Activated T-helper 1 cell treated with Interleukin-2 at 50 U/mL for 16 hours (primary cell): ENCODE measurements around the gene ZNF117.
"Not testable (repeated sequence)": the region's sequence is repeated elsewhere in the genome, so short reads cannot be mapped to it uniquely, and the experiment has no call there.

Experiments used
- DNase-seq: peaks from one replicate; pipeline ENCODE4 v3.0.0-alpha.2; 2020; ENCODE audit warnings: low read depth

The ZNF117 gene

DNA sequence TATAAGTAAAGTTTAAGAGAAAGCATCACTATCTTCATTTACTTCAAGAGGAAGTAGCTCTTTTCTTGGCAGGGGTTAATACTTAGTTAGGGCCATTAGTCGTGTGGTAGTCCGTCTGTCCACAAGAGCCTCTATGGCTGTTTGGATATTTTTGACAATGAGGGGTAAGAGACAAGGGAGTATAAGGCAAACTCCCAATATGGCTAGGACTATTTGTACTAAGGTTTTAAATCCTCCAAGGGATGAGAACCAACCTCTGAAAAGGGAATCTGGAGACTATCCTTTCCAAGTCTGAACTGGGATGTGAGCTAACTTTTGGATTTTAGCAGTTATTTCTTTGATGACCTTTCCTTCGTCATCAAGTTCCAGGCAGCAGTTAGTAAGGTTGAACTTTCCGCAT lies at the start of gene ZNF117:
Gene ZNF117 (minus strand): TSS at position 101 of the 400 bp plus-strand sequence.
- no peak for DNase-seq

- not testable (repeated sequence) for DNase-seq
These were observed 47.9 kb upstream of the ZNF117 start for GRCh38 chr7:65038767-65039166.

DNA sequence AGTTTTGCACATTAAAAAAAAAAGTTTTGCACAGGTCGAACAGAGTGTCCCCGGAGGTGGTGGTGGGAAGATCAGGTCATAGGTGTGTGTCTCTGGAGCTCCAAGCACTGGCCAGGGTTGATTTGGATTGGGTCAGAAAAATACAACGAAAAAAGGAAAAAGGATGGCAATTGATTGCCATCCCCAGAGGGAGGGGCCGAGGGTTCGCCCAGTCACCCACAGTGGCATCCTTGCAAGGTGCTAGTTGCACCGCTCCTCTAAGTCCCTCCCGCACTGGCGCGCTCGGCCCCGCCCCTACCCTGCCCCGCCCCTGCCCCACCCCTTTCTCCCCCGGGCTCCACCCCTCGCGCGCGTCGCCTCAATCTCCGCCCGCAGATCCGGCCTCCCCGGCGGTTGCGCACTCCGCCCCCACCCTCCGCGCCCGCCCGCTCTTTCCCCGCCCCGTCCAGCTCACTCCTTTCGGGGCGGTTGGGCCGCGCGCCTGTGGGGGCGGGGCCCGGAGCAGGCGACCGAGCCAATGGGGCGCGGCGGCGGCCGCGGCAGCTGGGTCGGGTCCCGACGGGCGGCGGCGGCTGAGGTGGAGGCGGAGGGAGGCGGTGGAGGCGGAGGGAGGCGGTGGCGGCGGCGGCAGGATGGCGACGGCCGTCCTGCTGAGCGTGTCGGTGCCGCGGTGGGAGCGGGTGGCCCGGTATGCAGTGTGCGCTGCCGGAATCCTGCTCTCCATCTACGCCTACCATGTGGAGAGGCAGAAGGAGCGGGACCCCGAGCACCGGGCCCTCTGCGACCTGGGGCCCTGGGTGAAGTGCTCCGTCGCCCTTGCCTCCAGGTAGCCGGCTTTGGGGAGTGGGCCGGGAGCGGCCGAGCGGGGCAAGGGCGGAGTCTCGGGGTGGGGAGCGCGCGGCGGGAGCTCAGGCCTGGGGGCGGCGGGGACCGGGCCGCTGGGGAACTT lies 47.2 kb upstream of the ZNF117 start:
- peak; percentile 95 for DNase-seq

DNA sequence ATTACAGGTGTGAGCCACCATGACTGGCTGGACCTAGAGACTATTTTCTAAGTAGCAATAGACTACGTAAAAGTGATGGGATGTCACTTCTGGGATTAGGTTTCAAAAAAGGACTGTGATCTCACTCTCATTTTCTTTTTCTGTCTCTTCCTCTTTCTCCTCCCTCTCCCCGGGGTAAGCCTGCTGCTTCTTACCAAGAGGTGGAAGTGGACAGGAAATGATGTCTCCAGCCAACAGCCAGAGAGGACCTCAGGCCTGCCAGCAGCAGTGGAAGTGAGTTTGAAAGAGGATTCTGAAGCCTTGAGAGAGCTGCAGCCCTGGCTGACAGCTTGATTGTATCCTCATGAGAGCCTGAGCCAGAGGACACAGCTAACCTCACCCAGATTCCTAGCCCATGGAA lies 45.7 kb upstream of the ZNF117 start:
- DNase-seq = not testable (repeated sequence)

DNA sequence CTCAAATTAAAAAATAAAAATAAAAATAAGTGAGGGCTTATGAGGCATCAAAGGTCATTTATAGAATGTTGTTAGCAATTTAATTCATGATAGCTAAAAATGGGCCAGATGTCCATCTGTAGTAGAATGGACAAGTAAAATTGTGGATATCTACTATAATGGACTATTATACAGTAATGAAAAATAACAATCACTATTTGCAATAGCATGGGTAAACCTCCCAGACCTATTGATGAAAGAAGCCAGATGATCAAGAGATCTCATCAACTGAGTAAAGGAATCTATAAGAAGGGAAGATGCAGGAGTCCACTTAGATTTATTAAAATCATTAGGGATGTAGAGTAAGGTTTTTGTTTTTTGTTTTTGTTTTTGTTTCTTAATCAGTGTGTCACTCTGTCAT lies 44.6 kb upstream of the ZNF117 start:
- not testable (repeated sequence) for DNase-seq

- not testable (repeated sequence) for DNase-seq
These were observed 43.4 kb upstream of the ZNF117 start for GRCh38 chr7:65034120-65034782.

DNA sequence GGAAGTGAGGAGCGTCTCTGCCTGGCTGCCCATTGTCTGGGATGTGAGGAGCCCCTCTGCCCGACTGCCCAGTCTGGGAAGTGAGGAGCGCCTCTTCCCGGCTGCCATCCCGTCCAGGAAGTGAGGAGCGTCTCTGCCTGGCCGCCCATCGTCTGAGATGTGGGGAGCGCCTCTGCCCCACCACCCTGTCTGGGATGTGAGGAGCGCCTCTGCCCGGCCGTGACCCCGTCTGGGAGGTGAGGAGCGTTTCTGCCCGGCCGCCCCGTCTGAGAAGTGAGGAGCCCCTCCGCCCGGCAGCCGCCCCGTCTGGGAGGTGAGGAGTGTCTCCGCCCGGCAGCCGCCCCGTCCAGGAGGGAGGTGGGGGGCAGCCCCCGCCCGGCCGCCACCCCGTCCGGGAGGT lies 42.6 kb upstream of the ZNF117 start:
- not testable (repeated sequence) for DNase-seq

GRCh38 chr7:65025023-65025422 lies 34.2 kb upstream of the ZNF117 start:
- not testable (repeated sequence) for DNase-seq

DNA sequence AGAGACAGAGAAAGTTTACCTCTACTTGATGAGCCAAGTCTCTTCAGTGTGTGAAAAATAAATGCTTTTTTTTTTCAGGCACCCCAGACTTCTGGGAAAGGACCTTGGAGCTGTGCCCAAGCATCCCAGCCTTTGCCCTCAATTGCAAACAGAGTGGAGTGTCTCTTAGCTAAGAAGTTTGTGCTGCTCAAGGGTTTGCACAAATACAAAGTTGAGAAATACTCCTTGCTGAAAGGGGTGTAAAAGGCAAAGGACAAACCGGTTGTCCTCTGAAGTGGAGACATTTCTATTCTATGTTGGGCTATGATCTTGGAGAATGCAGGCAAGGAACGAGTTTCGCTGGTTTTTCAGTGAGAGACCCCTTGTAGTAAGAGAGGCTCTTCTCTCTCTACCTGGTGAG lies 30.1 kb upstream of the ZNF117 start:
- not testable (repeated sequence) for DNase-seq

DNA sequence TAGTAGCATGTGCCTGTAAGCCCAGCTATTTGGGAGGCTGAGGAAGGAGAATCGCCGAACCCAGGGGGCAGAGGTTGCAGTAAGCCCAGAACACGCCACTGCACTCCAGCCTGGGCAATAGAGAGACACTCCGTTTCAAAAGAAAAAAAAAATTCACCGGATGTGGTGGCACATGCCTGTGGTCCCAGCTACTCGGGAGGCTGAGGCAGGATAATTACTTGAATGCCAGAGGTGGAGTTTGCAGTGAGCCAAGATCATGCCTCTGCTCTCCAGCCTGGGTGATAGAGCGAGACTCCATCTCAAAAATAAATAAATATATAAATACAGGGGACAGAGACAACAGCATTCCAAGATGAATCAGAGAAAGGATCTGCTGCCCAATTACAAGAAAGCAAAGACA lies 19.0 kb upstream of the ZNF117 start:
- not testable (repeated sequence) for DNase-seq

DNA sequence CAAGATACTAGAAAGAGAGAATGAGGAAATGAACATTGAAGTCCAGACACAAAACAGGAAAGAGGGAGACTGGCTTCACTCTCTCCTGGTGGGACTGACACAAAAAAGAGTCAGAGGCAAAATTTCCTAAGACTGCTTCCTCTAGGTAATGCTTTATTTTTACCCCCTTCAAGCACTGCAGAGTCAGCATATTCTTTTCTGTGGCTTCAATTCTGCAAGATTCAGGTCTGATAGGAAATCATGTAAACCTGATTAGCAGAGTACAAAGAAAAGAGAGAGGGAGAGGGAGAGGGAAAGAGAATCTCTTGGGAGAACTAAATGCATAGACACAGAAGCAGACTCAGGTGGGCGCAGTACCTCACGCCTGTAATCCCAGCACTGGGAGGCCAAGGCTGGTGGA lies 18.6 kb upstream of the ZNF117 start:
- DNase-seq = not testable (repeated sequence)

DNA sequence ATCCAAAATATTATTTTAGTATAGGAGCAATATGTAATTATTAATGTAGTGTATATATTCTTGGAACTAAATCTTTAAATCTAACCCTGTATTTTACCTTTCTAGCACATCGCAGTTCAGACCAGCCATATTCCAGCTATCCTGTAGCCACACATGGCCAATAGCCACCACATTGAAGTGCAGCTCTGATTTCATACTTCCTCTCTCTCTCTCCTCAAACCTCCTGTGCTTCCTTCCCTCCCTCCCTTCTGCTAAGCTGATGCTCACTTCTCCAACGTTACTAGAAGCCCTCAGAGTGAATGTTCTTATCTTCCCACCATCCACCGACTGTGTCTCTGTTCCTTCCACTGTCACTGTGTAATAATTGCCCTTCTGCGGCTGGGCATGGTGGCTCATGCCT lies 16.2 kb upstream of the ZNF117 start:
- not testable (repeated sequence) for DNase-seq

DNA sequence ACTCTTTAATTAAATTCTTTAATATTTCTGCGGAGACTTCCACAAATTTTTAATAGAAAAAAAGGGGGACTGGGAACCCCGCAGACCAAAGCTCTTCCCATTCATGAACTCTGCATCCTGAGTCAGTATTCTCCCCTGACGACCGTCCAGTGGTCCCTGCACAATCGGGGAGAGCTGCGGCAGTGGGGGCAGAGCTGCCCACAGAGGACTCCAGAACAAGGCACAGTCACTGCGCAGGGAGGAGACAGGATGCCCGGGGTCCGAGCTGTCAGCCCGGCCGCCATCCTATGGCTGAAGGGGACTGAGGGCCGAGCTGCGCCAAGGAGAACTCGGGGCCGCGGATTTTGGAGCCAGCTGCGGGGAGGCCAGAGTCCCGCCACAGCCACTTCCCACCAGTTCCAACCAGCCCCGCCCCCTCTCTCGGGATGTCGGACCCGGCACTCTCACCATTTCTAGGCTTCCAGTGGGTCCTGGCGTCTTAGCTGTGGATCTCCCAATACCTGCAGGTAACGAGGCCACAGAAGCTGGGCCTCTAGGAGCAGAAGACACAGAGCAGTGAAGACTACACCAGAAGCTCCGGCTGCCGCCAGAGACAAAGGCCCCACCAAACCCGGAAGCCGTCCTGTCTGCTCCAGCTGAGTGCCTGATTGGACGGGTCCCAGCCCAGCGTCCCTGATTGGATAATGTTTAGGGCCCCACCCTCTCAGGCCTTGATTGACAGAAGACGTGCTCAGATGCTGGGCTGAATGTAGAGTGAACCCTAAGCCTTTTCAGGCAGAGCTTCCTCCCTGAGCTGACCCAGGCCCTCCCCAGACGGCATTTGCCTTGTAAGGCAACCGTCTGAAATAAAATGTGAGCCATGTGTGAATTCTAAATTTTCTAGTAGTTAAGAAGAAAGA lies 15.5 kb upstream of the ZNF117 start, which contains the start of gene ERV3-1:
Gene ERV3-1 (minus strand): TSS at position 594 of the 899 bp plus-strand sequence. CDS start 13,661 bp downstream, outside the sequence.
- DNase-seq = peak; percentile 85

- DNase-seq = no peak
These were observed 13.7 kb upstream of the ZNF117 start for GRCh38 chr7:65004575-65004974.

GRCh38 chr7:65002972-65003585 lies 12.2 kb upstream of the ZNF117 start:
- no peak for DNase-seq

- no peak for DNase-seq
These were observed 10.5 kb upstream of the ZNF117 start for GRCh38 chr7:65001291-65001814.

GRCh38 chr7:64999165-65000004 lies 8.5 kb upstream of the ZNF117 start:
- no peak for DNase-seq

DNA sequence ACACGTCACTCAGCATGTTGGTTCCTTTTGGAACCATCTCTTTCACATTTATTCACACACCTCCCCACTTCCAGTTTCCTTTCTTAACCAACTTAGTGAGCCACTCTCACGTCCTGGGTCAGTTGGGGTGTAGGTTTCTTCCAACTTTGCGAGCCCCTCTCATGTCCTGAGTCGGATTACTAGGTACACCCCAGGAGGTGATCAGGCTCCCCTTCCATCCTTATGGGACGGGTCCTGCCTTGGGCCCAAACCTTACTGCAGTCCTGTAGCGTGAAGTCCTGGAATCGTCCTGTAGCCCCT lies 8.0 kb upstream of the ZNF117 start:
- DNase-seq = no peak

DNA sequence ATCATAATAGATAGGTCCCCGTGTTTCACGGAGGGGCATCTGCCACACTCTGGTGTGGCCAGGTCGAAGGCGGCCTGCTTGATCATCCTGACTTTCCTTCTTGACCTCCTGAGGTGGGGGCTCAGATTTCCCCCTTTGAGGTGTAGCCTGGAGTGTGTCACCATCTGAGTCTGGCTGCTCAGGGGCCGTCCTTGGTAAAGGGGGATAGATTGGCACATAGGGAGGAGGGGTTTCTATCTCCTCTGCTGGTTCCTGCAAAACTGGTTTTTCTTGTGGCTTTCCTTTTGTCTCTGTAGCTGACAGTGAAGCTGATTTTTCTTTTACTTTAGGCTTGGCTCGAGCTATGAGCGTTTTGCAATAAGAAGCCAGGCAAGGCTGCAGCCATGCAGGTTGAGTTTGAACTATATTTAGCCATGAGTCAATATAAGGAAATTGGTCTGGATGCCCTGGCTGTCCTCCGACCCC lies 7.1 kb upstream of the ZNF117 start:
- no peak for DNase-seq

DNA sequence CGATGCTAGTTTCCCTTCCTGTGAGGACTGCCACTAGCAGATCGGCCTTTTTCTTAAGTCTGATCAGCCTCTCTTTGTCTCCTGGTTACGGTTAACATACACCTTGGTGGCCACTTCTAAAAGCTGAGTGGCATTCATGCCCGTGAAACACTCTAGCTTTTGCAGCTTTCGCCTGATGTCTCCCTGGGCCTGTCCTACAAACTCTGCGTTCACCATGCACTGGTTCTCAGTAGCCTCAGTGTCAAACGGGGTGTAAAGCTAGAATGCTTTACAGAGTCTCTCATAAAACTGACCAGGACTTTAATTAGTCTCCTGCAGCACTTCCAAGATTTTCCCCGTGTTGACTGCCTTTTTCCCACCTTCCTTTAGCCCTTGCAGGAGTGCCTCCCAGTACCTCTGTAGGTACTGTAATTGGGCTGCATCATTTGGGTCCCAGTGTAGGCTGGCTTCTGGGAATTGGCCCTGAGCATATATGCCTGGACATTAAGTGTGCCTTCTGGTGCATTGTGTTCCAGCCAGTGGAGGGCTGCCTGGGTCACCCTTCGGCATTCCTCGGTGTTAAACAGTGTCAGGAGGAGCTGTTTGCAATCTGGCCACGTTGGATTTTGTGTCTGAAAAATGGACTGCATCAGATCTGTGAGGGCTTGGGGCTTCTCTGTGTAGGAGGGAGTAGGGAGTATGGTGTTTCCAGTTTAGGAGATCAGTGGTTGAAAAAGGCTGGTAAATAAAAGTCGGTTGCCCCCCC lies 6.5 kb upstream of the ZNF117 start:
- no peak for DNase-seq
